H1 (cell line): Measurements from ENCODE around the gene CDYL. TPM values are rescaled to one million over a fixed set of nuclear protein-coding genes. Genes with fewer than 3 reads are reported as not detected.

ENCODE experiments used
- CTCF ChIA-PET: fragments of 300-600 bp; sonication (Branson Sonifier 250); formaldehyde crosslinking; loops from one replicate; lab custom pipeline; 2021; ENCODE audit not compliant: partially characterized antibody; lab: Charles Lee
- POLR2A ChIA-PET: fragments of 300-600 bp; sonication (Branson Sonifier 250); formaldehyde crosslinking; loops from one replicate; lab custom pipeline; 2021; ENCODE audit warnings: inconsistent platforms; ENCODE audit not compliant: partially characterized antibody; lab: Charles Lee
- DNase-seq, 2 experiments: peaks; one replicate each; pipeline versions ENCODE4 v3.0.0 to v3.0.0-alpha.2; 2010 to 2022; ENCODE audit warnings: low spot score in 2 of 2, low read depth in 1 of 2, mixed read lengths in 1 of 2
- FAIRE-seq: peaks from 2 replicates; lab custom pipeline; 2011; peaks lifted over from hg19 to GRCh38; lab: Jason Lieb, UNC
- H2AFZ ChIP-seq: 2 replicates; pipeline ENCODE4 v1.8.1; 2012; ENCODE audit warnings: low read length, inconsistent platforms
- H2AK5ac ChIP-seq: 2 replicates; pipeline ENCODE4 v1.6.1; 2013; ENCODE audit warnings: low read depth, low read length
- H2BK120ac ChIP-seq: replicated peaks from 2 replicates; pipeline ENCODE3; 2013; ENCODE audit warnings: low read depth, low read length, inconsistent platforms
- H2BK12ac ChIP-seq: 2 replicates; pipeline ENCODE4 v1.6.1; 2013; ENCODE audit warnings: low read depth, low read length
- H2BK15ac ChIP-seq: 2 replicates; pipeline ENCODE4 v1.6.1; 2013; ENCODE audit warnings: low read length
- H2BK20ac ChIP-seq: 2 replicates; pipeline ENCODE4 v1.6.1; 2013; ENCODE audit warnings: low read length
- H2BK5ac ChIP-seq: 2 replicates; pipeline ENCODE4 v1.6.1; 2013; ENCODE audit warnings: low read depth, low read length
- H3K14ac ChIP-seq: 2 replicates; pipeline ENCODE4 v1.6.1; 2013; ENCODE audit warnings: inconsistent platforms; ENCODE audit not compliant: insufficient read length
- H3K18ac ChIP-seq: 2 replicates; pipeline ENCODE4 v1.6.1; 2013; ENCODE audit warnings: low read length; ENCODE audit errors: extremely low read depth
- H3K23ac ChIP-seq: 2 replicates; pipeline ENCODE4 v1.6.1; 2013; ENCODE audit warnings: inconsistent platforms; ENCODE audit not compliant: insufficient read length
- H3K23me2 ChIP-seq: 2 replicates; pipeline ENCODE4 v1.6.1; 2013; ENCODE audit warnings: low read depth, low read length
- H3K27ac ChIP-seq: 2 replicates; pipeline ENCODE4 v1.6.1; 2011; ENCODE audit warnings: low read depth, low read length, inconsistent platforms
- H3K27me3 ChIP-seq, 4 experiments: replicated peaks in 1 of 4; 1 replicate in 1 of 4; 2 replicates in 3 of 4; pipeline versions ENCODE4 v1.6.1 to v1.8.1; 2011 to 2013; ENCODE audit warnings: low read length in 3 of 4, mild to moderate bottlenecking in 3 of 4, inconsistent platforms in 2 of 4, mixed read lengths in 2 of 4, moderate library complexity in 1 of 4; ENCODE audit not compliant: control insufficient read depth in 3 of 4, insufficient read depth in 3 of 4; ENCODE audit errors: extremely low read depth in 1 of 4
- H3K36me3 ChIP-seq, 4 experiments: 2 replicates each; pipeline versions ENCODE4 v1.6.1 to v1.8.1; 2011 to 2013; ENCODE audit warnings: mild to moderate bottlenecking in 4 of 4, low read length in 3 of 4, moderate library complexity in 2 of 4, control low read depth in 1 of 4, inconsistent platforms in 1 of 4; ENCODE audit not compliant: insufficient read depth in 4 of 4, control insufficient read depth in 2 of 4
- H3K4ac ChIP-seq: replicated peaks from 2 replicates; pipeline ENCODE3; 2013; ENCODE audit warnings: low read length, low read depth, mixed read lengths, inconsistent platforms; ENCODE audit not compliant: insufficient read length
- H3K4me1 ChIP-seq, 4 experiments: replicated peaks in 1 of 4; 1 replicate in 1 of 4; 2 replicates in 3 of 4; pipeline versions ENCODE4 v1.6.1 to v1.8.1; 2011 to 2013; ENCODE audit warnings: low read length in 3 of 4, inconsistent platforms in 2 of 4, mixed read lengths in 1 of 4; ENCODE audit not compliant: insufficient read depth in 4 of 4, control insufficient read depth in 3 of 4
- H3K4me2 ChIP-seq, 2 experiments: 2 replicates each; pipeline versions ENCODE4 v1.6.1 to v1.8.1; 2011 to 2013; ENCODE audit warnings: low read depth in 2 of 2, low read length in 2 of 2, control low read depth in 1 of 2, inconsistent platforms in 1 of 2, mild to moderate bottlenecking in 1 of 2; ENCODE audit not compliant: insufficient read depth in 1 of 2
- H3K4me3 ChIP-seq, 4 experiments: fragments of 200-600, 300-600 bp in 1 of 4; sonication (generic), shearing (Covaris generic), sonication (Bioruptor Twin) in 1 of 4; 2 replicates each; pipeline versions ENCODE4 v1.5.1 to v1.8.1; 2011 to 2016; ENCODE audit warnings: low read length in 4 of 4, low read depth in 3 of 4, control low read depth in 2 of 4, inconsistent platforms in 2 of 4, mild to moderate bottlenecking in 2 of 4, mixed read lengths in 1 of 4, moderate library complexity in 1 of 4; ENCODE audit not compliant: insufficient read depth in 2 of 4; ENCODE audit errors: extremely low read depth in 1 of 4
- H3K56ac ChIP-seq: replicated peaks from 2 replicates; pipeline ENCODE3; 2013; ENCODE audit warnings: low read depth, mild to moderate bottlenecking, mixed read lengths, low read length, inconsistent platforms; ENCODE audit not compliant: insufficient read length
- H3K79me1 ChIP-seq: 2 replicates; pipeline ENCODE4 v1.6.1; 2013; ENCODE audit warnings: low read depth, low read length, control low read depth
- H3K79me2 ChIP-seq, 2 experiments: 2 replicates each; pipeline versions ENCODE4 v1.6.1 to v1.8.1; 2012 to 2013; ENCODE audit warnings: low read length in 2 of 2, mild to moderate bottlenecking in 2 of 2, inconsistent platforms in 1 of 2; ENCODE audit not compliant: insufficient read depth in 2 of 2, control insufficient read depth in 1 of 2
- H3K9ac ChIP-seq, 4 experiments: replicated peaks in 1 of 4; 1 replicate in 1 of 4; 2 replicates in 3 of 4; pipeline versions ENCODE4 v1.6.1 to v1.8.1; 2011 to 2013; ENCODE audit warnings: low read depth in 3 of 4, low read length in 3 of 4, control low read depth in 2 of 4, mild to moderate bottlenecking in 2 of 4, moderate library complexity in 2 of 4, inconsistent platforms in 1 of 4; ENCODE audit errors: extremely low read depth in 1 of 4
- H3K9me3 ChIP-seq, 2 experiments: 2 replicates each; pipeline versions ENCODE4 v1.6.1 to v1.8.1; 2012 to 2013; ENCODE audit warnings: mild to moderate bottlenecking in 2 of 2, moderate library complexity in 2 of 2, control low read depth in 1 of 2, inconsistent platforms in 1 of 2, low read depth in 1 of 2, low read length in 1 of 2, mixed read lengths in 1 of 2; ENCODE audit not compliant: insufficient read depth in 2 of 2
- H4K20me1 ChIP-seq, 2 experiments: replicated peaks in 1 of 2; 2 replicates each; pipeline versions ENCODE3 to v1.8.1; 2011 to 2013; ENCODE audit warnings: inconsistent platforms in 2 of 2, low read length in 2 of 2, mild to moderate bottlenecking in 1 of 2; ENCODE audit not compliant: insufficient read depth in 2 of 2, control insufficient read depth in 1 of 2
- H4K5ac ChIP-seq: 2 replicates; pipeline ENCODE4 v1.6.1; 2013; ENCODE audit warnings: low read length, low read depth, mixed read lengths, inconsistent platforms; ENCODE audit not compliant: insufficient read length
- H4K8ac ChIP-seq: 2 replicates; pipeline ENCODE4 v1.8.0; 2013; ENCODE audit warnings: mild to moderate bottlenecking, moderate library complexity, low read length, inconsistent platforms; ENCODE audit not compliant: insufficient read depth; ENCODE audit errors: extremely low read depth
- H4K91ac ChIP-seq: replicated peaks from 2 replicates; pipeline ENCODE3; 2013; ENCODE audit warnings: low read length, mixed read lengths, inconsistent platforms; ENCODE audit not compliant: insufficient read length
- CBX8 ChIP-seq: fragments of 300-800, 300-1000 bp; sonication (generic); IDR thresholded peaks from 2 replicates; pipeline ENCODE4 v1.7.1; 2016; ENCODE audit warnings: low read depth, low read length, borderline replicate concordance
- FOSL1 ChIP-seq: IDR thresholded peaks from 2 replicates; pipeline ENCODE4 v1.6.1; 2011; ENCODE audit warnings: mild to moderate bottlenecking, low read depth, low read length, moderate library complexity; ENCODE audit not compliant: insufficient read depth
- GTF2F1 ChIP-seq: IDR thresholded peaks from 2 replicates; pipeline ENCODE4 v1.6.1; 2012; ENCODE audit warnings: low read depth, low read length, improper control_type of control experiment, borderline replicate concordance
- HDAC6 ChIP-seq: IDR thresholded peaks from one replicate; pipeline ENCODE4 v1.7.1; 2012; ENCODE audit warnings: low read depth, mild to moderate bottlenecking, inconsistent platforms, low read length, moderate library complexity
- RFX5 ChIP-seq: IDR thresholded peaks from 2 replicates; pipeline ENCODE4 v1.6.1; 2011; ENCODE audit warnings: low read depth, low read length, improper control_type of control experiment, borderline replicate concordance
- SAP30 ChIP-seq: fragments of 300-600 bp; sonication (generic); IDR thresholded peaks from 2 replicates; pipeline ENCODE4 v1.7.1; 2012; ENCODE audit warnings: low read length, moderate library complexity, mild to moderate bottlenecking, inconsistent platforms; ENCODE audit not compliant: insufficient read depth, insufficient replicate concordance
- SIRT6 ChIP-seq: IDR thresholded peaks from one replicate; pipeline ENCODE4 v1.7.1; 2012; ENCODE audit warnings: low read length, inconsistent platforms
- WGBS, 2 experiments: shearing (Covaris generic) in 1 of 2; methylation state at CpG; one replicate each; pipeline versions ENCODE4 v1.1.6 to v1.1.7; 2013 to 2015; ENCODE audit warnings: low lambda C conversion rate in 2 of 2, mixed read lengths in 2 of 2, inconsistent platforms in 1 of 2, low coverage in 1 of 2, missing lambda C conversion rate in 1 of 2; ENCODE audit not compliant: insufficient replicate concordance in 2 of 2, insufficient coverage in 1 of 2, insufficient read length in 1 of 2; ENCODE audit errors: extremely low coverage in 1 of 2, missing lambda C conversion rate in 1 of 2; 5-methylcytosine and 5-hydroxymethylcytosine counted together
- polyA plus RNA-seq, 7 experiments: library from polyadenylated mRNA; depleted of rRNA in 3 of 7; stranded (reverse) in 5 of 7; unstranded in 2 of 7; fragments of >200 nt in 5 of 7; fragments of 200-250 nt in 2 of 7; gene quantifications; 1 replicate in 5 of 7; 2 replicates in 1 of 7; 4 replicates in 1 of 7; pipeline versions ENCODE4 v1.2.1 to v1.2.3, GENCODE V29; 2011 to 2013; ENCODE audit warnings: missing spikeins in 2 of 7, mixed read lengths in 2 of 7
- total RNA-seq: library from RNA; stranded (reverse); fragmentation: NEBNext Ultra II Directional; extraction: Animal tissue kit (Norgen Biotek cat#: 25700); gene quantifications from 2 replicates; pipeline ENCODE4 v1.2.1, GENCODE V29; 2021
- TF ChIP-seq, protein P1 (sequence below): IDR thresholded peaks from 2 replicates; pipeline ENCODE4 v1.6.1; 2011; ENCODE audit warnings: low read length, improper control_type of control experiment

Gene CDYL
- total and polyA plus RNA-seq, 2 of the 8 experiments (the other 6 are each of a cell fraction or from before 2014, with no cell fraction given) = 56.4 to 119 TPM

DNA sequence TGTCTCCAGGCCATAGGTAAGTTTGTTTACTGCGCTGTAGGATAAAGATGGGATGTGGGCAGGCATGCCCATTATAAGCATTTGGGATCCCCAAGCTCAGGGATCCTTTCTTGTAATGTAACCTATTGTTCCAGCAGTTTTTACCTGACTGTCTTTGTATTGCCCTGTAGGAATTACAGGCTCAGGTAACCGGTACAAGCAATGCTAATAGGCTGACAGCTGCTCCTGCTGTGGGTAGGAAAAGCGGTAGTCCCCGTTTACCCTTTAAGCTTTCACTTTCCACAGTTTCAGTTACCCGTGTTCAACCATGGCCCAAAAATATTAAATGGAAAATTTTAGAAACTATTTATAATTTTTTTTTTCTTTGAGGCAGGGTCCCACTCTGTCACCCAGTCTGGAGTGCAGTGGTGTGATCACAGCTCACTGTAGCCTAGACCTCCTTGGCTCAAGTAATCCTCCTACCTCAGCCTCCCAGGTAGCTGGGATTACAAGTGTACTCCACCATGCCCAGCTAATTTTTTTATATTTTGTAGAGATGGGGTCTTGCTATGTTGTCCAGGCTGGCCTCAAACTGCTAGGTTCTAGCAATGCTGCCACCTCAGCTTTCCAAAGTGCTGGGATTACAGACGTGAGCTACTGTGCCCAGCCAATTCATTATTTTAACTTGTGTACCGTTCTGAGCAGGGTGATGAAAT is 108.6 kb downstream of the CDYL start:
- H4K91ac ChIP-seq = no peak overlapping the region
- no peak overlapping the region for H3K27ac ChIP-seq
- FAIRE-seq (peak; percentile 28), DNase-seq (no peak)
- H4K20me1 ChIP-seq = peaks cover 38 to 65% of the 10 kb centered on the region in 2 experiments
- WGBS, 2 experiments = 63% methylated on average over 7 of the region's 7 CpGs; no CpG with 5 or more reads in 1 of the 2 experiments
- H3K79me1 ChIP-seq = peaks cover 22% of the 10 kb centered on the region
- no peaks in the 10 kb centered on the region for H3K36me3 ChIP-seq
- CTCF ChIA-PET = interaction anchor here (0.6 to 1.8 kb wide), 3 partner anchors 9 to 260 kb away, joined by 3 to 5 read pairs (median 3); no protein-coding TSS in a partner anchor
- H2BK12ac ChIP-seq = no peak overlapping the region
- no peak overlapping the region for H3K18ac ChIP-seq
- no peak overlapping the region for H3K4ac ChIP-seq
- TF ChIP-seq SAP30 (no peak), FOSL1 (no peak), HDAC6 (no peak), CBX8 (no peak), GTF2F1 (no peak), SIRT6 (no peak), RFX5 (no peak)
- TF ChIP-seq, protein P1, sequence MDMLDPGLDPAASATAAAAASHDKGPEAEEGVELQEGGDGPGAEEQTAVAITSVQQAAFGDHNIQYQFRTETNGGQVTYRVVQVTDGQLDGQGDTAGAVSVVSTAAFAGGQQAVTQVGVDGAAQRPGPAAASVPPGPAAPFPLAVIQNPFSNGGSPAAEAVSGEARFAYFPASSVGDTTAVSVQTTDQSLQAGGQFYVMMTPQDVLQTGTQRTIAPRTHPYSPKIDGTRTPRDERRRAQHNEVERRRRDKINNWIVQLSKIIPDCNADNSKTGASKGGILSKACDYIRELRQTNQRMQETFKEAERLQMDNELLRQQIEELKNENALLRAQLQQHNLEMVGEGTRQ = no peak
- peaks cover 30 to 99% of the 10 kb centered on the region in 2 experiments for H3K79me2 ChIP-seq
- no peaks in the 10 kb centered on the region for H3K27me3 ChIP-seq
- H2AK5ac ChIP-seq = no peak overlapping the region
- H4K5ac ChIP-seq = no peak overlapping the region
- no peak overlapping the region for H3K9ac ChIP-seq
- H2AFZ ChIP-seq = no peak overlapping the region
- no peak overlapping the region for H2BK15ac ChIP-seq
- H2BK5ac ChIP-seq = no peak overlapping the region
- H3K56ac ChIP-seq = no peak overlapping the region
- no peak overlapping the region for H4K8ac ChIP-seq
- no peak overlapping the region for H2BK120ac ChIP-seq
- H3K23ac ChIP-seq = no peak overlapping the region
- H3K4me1 ChIP-seq = peaks cover 4 to 24% (median 14%) of the 10 kb centered on the region in 4 experiments
- no peak overlapping the region for H3K4me3 ChIP-seq
- H3K14ac ChIP-seq = no peak overlapping the region
- no peaks in the 10 kb centered on the region for H3K9me3 ChIP-seq
- H2BK20ac ChIP-seq = no peak overlapping the region
- H3K23me2 ChIP-seq = no peaks in the 10 kb centered on the region
- POLR2A ChIA-PET = interaction anchor here (0.6 to 1.6 kb wide), 7 partner anchors 11 to 398 kb away, joined by 3 to 4 read pairs (median 3); partner anchors contain the start of gene CDYL
- peak overlapping the region in 1 of 2 experiments; percentile 16; a peak in 2 of 4 replicates for H3K4me2 ChIP-seq
